ENCODE measurements around the gene CRYAA.
"Not testable (repeated sequence)": the region's sequence is repeated elsewhere in the genome, so short reads cannot be mapped to it uniquely, and the experiment has no call there.

CRYAA gene

GRCh38 chr21:43168708-43169107 is at the start of gene CRYAA:
TSS of gene CRYAA (plus strand) at chr21:43169008. CDS start at chr21:43169100, 92 bp downstream.
- not testable (repeated sequence) for H3K27me3 ChIP-seq (ENCODE audit: control insufficient read depth in 1 of 2, insufficient read depth in 2 of 2, low read length in 2 of 2); H3K9me3 ChIP-seq (ENCODE audit: low read length); H3K36me3 ChIP-seq (ENCODE audit: insufficient read depth, low read length); H3K27ac ChIP-seq (ENCODE audit: low read depth, low read length); H3K9ac ChIP-seq (ENCODE audit: low read length); H3K4me3 ChIP-seq (ENCODE audit: low read depth in 1 of 2, low read length in 2 of 2); H3K4me1 ChIP-seq (ENCODE audit: insufficient read depth, low read length)

GRCh38 chr21:43130094-43130493 is 38.7 kb upstream of the CRYAA start:
- not testable (repeated sequence) for H3K4me3 ChIP-seq (ENCODE audit: low read depth in 1 of 2, low read length in 2 of 2); H3K27me3 ChIP-seq (ENCODE audit: control insufficient read depth in 1 of 2, insufficient read depth in 2 of 2, low read length in 2 of 2); H3K9ac ChIP-seq (ENCODE audit: low read length); H3K4me1 ChIP-seq (ENCODE audit: insufficient read depth, low read length); H3K27ac ChIP-seq (ENCODE audit: low read depth, low read length); H3K36me3 ChIP-seq (ENCODE audit: insufficient read depth, low read length); H3K9me3 ChIP-seq (ENCODE audit: low read length)

GRCh38 chr21:43134520-43134919 is 34.3 kb upstream of the CRYAA start:
- not testable (repeated sequence) for H3K9ac ChIP-seq (ENCODE audit: low read length); H3K27me3 ChIP-seq (ENCODE audit: control insufficient read depth in 1 of 2, insufficient read depth in 2 of 2, low read length in 2 of 2); H3K4me3 ChIP-seq (ENCODE audit: low read depth in 1 of 2, low read length in 2 of 2); H3K27ac ChIP-seq (ENCODE audit: low read depth, low read length); H3K4me1 ChIP-seq (ENCODE audit: insufficient read depth, low read length); H3K36me3 ChIP-seq (ENCODE audit: insufficient read depth, low read length); H3K9me3 ChIP-seq (ENCODE audit: low read length)

- not testable (repeated sequence) for H3K36me3 ChIP-seq (ENCODE audit: insufficient read depth, low read length); H3K27ac ChIP-seq (ENCODE audit: low read depth, low read length); H3K4me3 ChIP-seq (ENCODE audit: low read depth in 1 of 2, low read length in 2 of 2); H3K27me3 ChIP-seq (ENCODE audit: control insufficient read depth in 1 of 2, insufficient read depth in 2 of 2, low read length in 2 of 2); H3K4me1 ChIP-seq (ENCODE audit: insufficient read depth, low read length); H3K9me3 ChIP-seq (ENCODE audit: low read length); H3K9ac ChIP-seq (ENCODE audit: low read length)
Measured at GRCh38 chr21:43138944-43139343, 29.9 kb upstream of the CRYAA start.

GRCh38 chr21:43141407-43141806 is 27.4 kb upstream of the CRYAA start:
- not testable (repeated sequence) for H3K9me3 ChIP-seq (ENCODE audit: low read length); H3K27ac ChIP-seq (ENCODE audit: low read depth, low read length); H3K27me3 ChIP-seq (ENCODE audit: control insufficient read depth in 1 of 2, insufficient read depth in 2 of 2, low read length in 2 of 2); H3K9ac ChIP-seq (ENCODE audit: low read length); H3K4me1 ChIP-seq (ENCODE audit: insufficient read depth, low read length); H3K4me3 ChIP-seq (ENCODE audit: low read depth in 1 of 2, low read length in 2 of 2); H3K36me3 ChIP-seq (ENCODE audit: insufficient read depth, low read length)

GRCh38 chr21:43146637-43147036 is 22.2 kb upstream of the CRYAA start:
- not testable (repeated sequence) for H3K4me1 ChIP-seq (ENCODE audit: insufficient read depth, low read length); H3K27me3 ChIP-seq (ENCODE audit: control insufficient read depth in 1 of 2, insufficient read depth in 2 of 2, low read length in 2 of 2); H3K9me3 ChIP-seq (ENCODE audit: low read length); H3K4me3 ChIP-seq (ENCODE audit: low read depth in 1 of 2, low read length in 2 of 2); H3K9ac ChIP-seq (ENCODE audit: low read length); H3K27ac ChIP-seq (ENCODE audit: low read depth, low read length); H3K36me3 ChIP-seq (ENCODE audit: insufficient read depth, low read length)

- H3K4me3 ChIP-seq (ENCODE audit: low read depth in 1 of 2, low read length in 2 of 2); H3K4me1 ChIP-seq (ENCODE audit: insufficient read depth, low read length); H3K9me3 ChIP-seq (ENCODE audit: low read length); H3K27ac ChIP-seq (ENCODE audit: low read depth, low read length); H3K36me3 ChIP-seq (ENCODE audit: insufficient read depth, low read length); H3K27me3 ChIP-seq (ENCODE audit: control insufficient read depth in 1 of 2, insufficient read depth in 2 of 2, low read length in 2 of 2); H3K9ac ChIP-seq (ENCODE audit: low read length): not testable (repeated sequence)
Measured at GRCh38 chr21:43147999-43148398, 20.8 kb upstream of the CRYAA start.

- not testable (repeated sequence) for H3K9ac ChIP-seq (ENCODE audit: low read length); H3K4me1 ChIP-seq (ENCODE audit: insufficient read depth, low read length); H3K9me3 ChIP-seq (ENCODE audit: low read length); H3K27ac ChIP-seq (ENCODE audit: low read depth, low read length); H3K4me3 ChIP-seq (ENCODE audit: low read depth in 1 of 2, low read length in 2 of 2); H3K27me3 ChIP-seq (ENCODE audit: control insufficient read depth in 1 of 2, insufficient read depth in 2 of 2, low read length in 2 of 2); H3K36me3 ChIP-seq (ENCODE audit: insufficient read depth, low read length)
Measured at GRCh38 chr21:43149344-43149743, 19.5 kb upstream of the CRYAA start.

- H3K9ac ChIP-seq (ENCODE audit: low read length); H3K36me3 ChIP-seq (ENCODE audit: insufficient read depth, low read length); H3K4me3 ChIP-seq (ENCODE audit: low read depth in 1 of 2, low read length in 2 of 2); H3K4me1 ChIP-seq (ENCODE audit: insufficient read depth, low read length); H3K9me3 ChIP-seq (ENCODE audit: low read length); H3K27me3 ChIP-seq (ENCODE audit: control insufficient read depth in 1 of 2, insufficient read depth in 2 of 2, low read length in 2 of 2); H3K27ac ChIP-seq (ENCODE audit: low read depth, low read length): not testable (repeated sequence)
Measured at GRCh38 chr21:43153601-43154000, 15.2 kb upstream of the CRYAA start.

- H3K27ac ChIP-seq (ENCODE audit: low read depth, low read length); H3K36me3 ChIP-seq (ENCODE audit: insufficient read depth, low read length); H3K4me1 ChIP-seq (ENCODE audit: insufficient read depth, low read length); H3K9me3 ChIP-seq (ENCODE audit: low read length); H3K4me3 ChIP-seq (ENCODE audit: low read depth in 1 of 2, low read length in 2 of 2); H3K9ac ChIP-seq (ENCODE audit: low read length); H3K27me3 ChIP-seq (ENCODE audit: control insufficient read depth in 1 of 2, insufficient read depth in 2 of 2, low read length in 2 of 2): not testable (repeated sequence)
Measured at GRCh38 chr21:43159279-43160175, 9.3 kb upstream of the CRYAA start.

GRCh38 chr21:43161826-43162707 is 6.7 kb upstream of the CRYAA start:
- not testable (repeated sequence) for H3K9me3 ChIP-seq (ENCODE audit: low read length); H3K36me3 ChIP-seq (ENCODE audit: insufficient read depth, low read length); H3K9ac ChIP-seq (ENCODE audit: low read length); H3K27ac ChIP-seq (ENCODE audit: low read depth, low read length); H3K4me3 ChIP-seq (ENCODE audit: low read depth in 1 of 2, low read length in 2 of 2); H3K27me3 ChIP-seq (ENCODE audit: control insufficient read depth in 1 of 2, insufficient read depth in 2 of 2, low read length in 2 of 2); H3K4me1 ChIP-seq (ENCODE audit: insufficient read depth, low read length)
